HepG2 (cell line): ENCODE data around the gene MGAT5. TPM values are rescaled to one million over a fixed set of nuclear protein-coding genes. Genes with fewer than 3 reads are reported as not detected.
A peak's percentile ranks its signal among the peaks of the same experiment; 100 is the strongest.

Experiments used
- ATAC-seq: fragments of 200-7000 bp; cut with Tn5 transposase; 3 replicates; pipeline ENCODE4 v1.9.1; 2020; ENCODE audit warnings: mild to moderate bottlenecking, moderate library complexity
- BruUV-seq: library from RNA; stranded (reverse); fragments of 400-500 nt; replicated peaks from 2 replicates; lab custom pipeline; 2021; lab: Mats Ljungman, UMichigan
- CTCF ChIA-PET: fragments of 300-600 bp; formaldehyde crosslinking; extraction: SDS; loops from one replicate; lab custom pipeline; 2021; ENCODE audit warnings: low total read pairs, inconsistent platforms, low intra/inter-chr PET ratio; lab: Yijun Ruan, JAX
- POLR2A ChIA-PET: fragments of 350-600 bp; sonication (Branson Sonifier 250); formaldehyde crosslinking; loops from one replicate; lab custom pipeline; 2020; ENCODE audit warnings: antibody characterized with exemption, inconsistent platforms; lab: Yijun Ruan, JAX
- DNase-seq: peaks from one replicate; pipeline ENCODE4 v3.0.0-alpha.2; 2015; ENCODE audit warnings: low spot score
- FAIRE-seq: peaks from 3 replicates; lab custom pipeline; 2011; peaks lifted over from hg19 to GRCh38; lab: Jason Lieb, UNC
- H2AFZ ChIP-seq: one replicate; pipeline ENCODE4 v1.6.1; 2011; ENCODE audit warnings: low read length, inconsistent platforms
- H3K27ac ChIP-seq: fragments of 300-600 bp; 3 replicates; pipeline ENCODE4 v1.8.0; 2011; ENCODE audit warnings: mixed run types, mild to moderate bottlenecking, mixed read lengths, low read length, inconsistent platforms; ENCODE audit not compliant: insufficient read depth; ENCODE audit errors: extremely low read length
- H3K27me3 ChIP-seq, 2 experiments: fragments of 200-600 bp in 1 of 2; 2 replicates in 1 of 2; 3 replicates in 1 of 2; pipeline versions ENCODE4 v1.6.0 to v1.8.0; 2011; ENCODE audit warnings: low read length in 2 of 2, mild to moderate bottlenecking in 2 of 2, moderate library complexity in 2 of 2, inconsistent platforms in 1 of 2; ENCODE audit not compliant: insufficient read depth in 2 of 2, control insufficient read depth in 1 of 2
- H3K36me3 ChIP-seq, 2 experiments: fragments of 200-600 bp in 1 of 2; replicated peaks in 1 of 2; 2 replicates in 1 of 2; 3 replicates in 1 of 2; pipeline versions ENCODE4 v1.5.1 to v1.8.0; 2011; ENCODE audit warnings: low read length in 2 of 2, inconsistent platforms in 1 of 2; ENCODE audit not compliant: insufficient read depth in 2 of 2, control insufficient read depth in 1 of 2
- H3K4me1 ChIP-seq: 2 replicates; pipeline ENCODE4 v1.5.1; 2012; ENCODE audit warnings: low read length, inconsistent platforms; ENCODE audit not compliant: insufficient read depth
- H3K4me2 ChIP-seq: 2 replicates; pipeline ENCODE4 v1.6.0; 2011; ENCODE audit warnings: low read depth, low read length, inconsistent platforms
- H3K4me3 ChIP-seq, 3 experiments: fragments of 200-600 bp in 1 of 3; sonication (generic), shearing (Covaris generic) in 1 of 3; replicated peaks in 1 of 3; 2 replicates each; pipeline ENCODE4 v1.5.1; 2011 to 2016; ENCODE audit warnings: low read length in 3 of 3, inconsistent platforms in 2 of 3, low read depth in 2 of 3, mild to moderate bottlenecking in 2 of 3, control low read depth in 1 of 3, mixed read lengths in 1 of 3; ENCODE audit not compliant: insufficient read depth in 1 of 3
- H3K79me2 ChIP-seq: one replicate; pipeline ENCODE4 v1.6.1; 2011; ENCODE audit warnings: low read length, inconsistent platforms; ENCODE audit not compliant: insufficient read depth
- H3K9ac ChIP-seq: 2 replicates; pipeline ENCODE4 v1.6.0; 2011; ENCODE audit warnings: mild to moderate bottlenecking, low read depth, low read length, inconsistent platforms; ENCODE audit not compliant: insufficient read depth
- H3K9me3 ChIP-seq: 2 replicates; pipeline ENCODE4 v1.5.1; 2012; ENCODE audit warnings: mild to moderate bottlenecking, low read length
- H4K20me1 ChIP-seq: 2 replicates; pipeline ENCODE4 v1.6.0; 2011; ENCODE audit warnings: inconsistent platforms, mild to moderate bottlenecking, low read length, moderate library complexity; ENCODE audit not compliant: insufficient read depth
- AGO1 ChIP-seq: fragments of 200-400 bp; formaldehyde crosslinking; IDR thresholded peaks from 2 replicates; pipeline ENCODE4 v1.6.1; 2017; ENCODE audit warnings: mild to moderate bottlenecking, low read depth, low read length, moderate library complexity; ENCODE audit not compliant: poor library complexity, severe bottlenecking
- GZF1 ChIP-seq: sonication (generic); formaldehyde crosslinking; IDR thresholded peaks from 2 replicates; pipeline ENCODE4 v1.5.1; 2020; ENCODE audit warnings: mild to moderate bottlenecking, missing genetic modification reagents
- HIC2 ChIP-seq: sonication (generic); formaldehyde crosslinking; IDR thresholded peaks from 2 replicates; pipeline ENCODE4 v1.9.0; 2022; ENCODE audit warnings: low read depth, missing genetic modification reagents
- MXD3 ChIP-seq: IDR thresholded peaks from 2 replicates; pipeline ENCODE4 v1.6.1; 2016; ENCODE audit warnings: mild to moderate bottlenecking, missing biosample characterization, missing genetic modification reagents
- NCOA2 ChIP-seq: sonication (generic); formaldehyde crosslinking; IDR thresholded peaks from 2 replicates; pipeline ENCODE4 v1.8.0; 2022; ENCODE audit warnings: inconsistent platforms
- RBFOX2 ChIP-seq: fragments of 200-400 bp; formaldehyde crosslinking; IDR thresholded peaks from 2 replicates; pipeline ENCODE4 v1.6.1; 2017; ENCODE audit warnings: low read depth, mild to moderate bottlenecking, low read length
- REPIN1 ChIP-seq: sonication (generic); formaldehyde crosslinking; IDR thresholded peaks from 2 replicates; pipeline ENCODE4 v1.8.0; 2022; ENCODE audit warnings: missing genetic modification reagents, low read depth, mild to moderate bottlenecking, borderline replicate concordance
- SMC3 ChIP-seq: IDR thresholded peaks from 2 replicates; pipeline ENCODE4 v1.6.1; 2011; ENCODE audit warnings: low read length, improper control_type of control experiment
- SYNCRIP ChIP-seq: fragments of 200-400 bp; formaldehyde crosslinking; IDR thresholded peaks from 2 replicates; pipeline ENCODE4 v1.6.1; 2018; ENCODE audit warnings: mild to moderate bottlenecking, low read depth, low read length; ENCODE audit not compliant: insufficient read depth
- U2AF1 ChIP-seq: fragments of 200-400 bp; formaldehyde crosslinking; optimal IDR thresholded peaks from 2 replicates; pipeline ENCODE3; 2017; ENCODE audit warnings: mild to moderate bottlenecking, low read depth, low read length
- U2AF2 ChIP-seq: fragments of 200-400 bp; formaldehyde crosslinking; IDR thresholded peaks from 2 replicates; pipeline ENCODE4 v1.6.1; 2017; ENCODE audit warnings: low read depth, mild to moderate bottlenecking, low read length
- UBTF ChIP-seq: sonication (generic); formaldehyde crosslinking; IDR thresholded peaks from 2 replicates; pipeline ENCODE4 v1.4.0; 2020; ENCODE audit warnings: mild to moderate bottlenecking, missing genetic modification reagents
- XBP1 ChIP-seq: sonication (generic); formaldehyde crosslinking; IDR thresholded peaks from 2 replicates; pipeline ENCODE4 v1.5.0; 2020; ENCODE audit warnings: missing genetic modification reagents
- ZKSCAN5 ChIP-seq: sonication (generic); formaldehyde crosslinking; IDR thresholded peaks from 2 replicates; pipeline ENCODE4 v1.5.1; 2020; ENCODE audit warnings: mild to moderate bottlenecking, missing genetic modification reagents
- ZNF207 ChIP-seq: fragments of 450-650 bp; IDR thresholded peaks from 2 replicates; pipeline ENCODE4 v1.6.1; 2016; ENCODE audit warnings: antibody characterized with exemption, borderline replicate concordance
- ZNF589 ChIP-seq: sonication (generic); formaldehyde crosslinking; conservative IDR thresholded peaks from 2 replicates; pipeline ENCODE4 v1.8.0; 2022; ENCODE audit warnings: mild to moderate bottlenecking, moderate library complexity, missing genetic modification reagents
- ZSCAN29 ChIP-seq: sonication (generic); formaldehyde crosslinking; conservative IDR thresholded peaks from 2 replicates; pipeline ENCODE4 v1.4.0; 2020; ENCODE audit warnings: mild to moderate bottlenecking, missing genetic modification reagents
- WGBS: methylation state at CpG from one replicate; pipeline ENCODE4 v1.1.6; 2017; ENCODE audit warnings: low lambda C conversion rate; 5-methylcytosine and 5-hydroxymethylcytosine counted together
- in situ Hi-C: cut with HindIII; loops from 2 replicates; pipeline ENCODE4 v1.10.0; 2017; ENCODE audit warnings: low pct_unique_long_range_greater_than_20kb; ENCODE audit not compliant: extremely low pct_ligation_motif_present
- intact Hi-C: fragments of 100-400 bp; cut with micrococcal nuclease; formaldehyde crosslinking; loops from one replicate; pipeline ENCODE4 v1.10.0; 2022; ENCODE audit not compliant: unreplicated experiment
- polyA plus RNA-seq, 8 experiments: library from polyadenylated mRNA; depleted of rRNA in 3 of 8; stranded (reverse) in 7 of 8; unstranded in 1 of 8; fragments of >200 nt; fragmentation: Illumina TruSeq in 4 of 8; extraction: Trizol in 4 of 8; gene quantifications; 2 replicates each; pipeline versions ENCODE4 v1.2.1 to v1.2.3, GENCODE V29; 2011 to 2016; ENCODE audit warnings: low read depth in 4 of 8, missing spikeins in 1 of 8, mixed read lengths in 1 of 8; ENCODE audit not compliant: insufficient read depth in 1 of 8
- total RNA-seq, 5 experiments: library from RNA; depleted of rRNA; stranded (reverse); fragments of >200 nt; fragmentation: Illumina TruSeq; extraction: Trizol; gene quantifications; 2 replicates each; pipeline ENCODE4 v1.2.3, GENCODE V29; 2016; ENCODE audit warnings: low read depth in 1 of 5

Gene MGAT5
- total and polyA plus RNA-seq, 2 of the 13 experiments (the other 11 are each of a cell fraction or from before 2014, with no cell fraction given), result 33.1 to 60.2 TPM

DNA sequence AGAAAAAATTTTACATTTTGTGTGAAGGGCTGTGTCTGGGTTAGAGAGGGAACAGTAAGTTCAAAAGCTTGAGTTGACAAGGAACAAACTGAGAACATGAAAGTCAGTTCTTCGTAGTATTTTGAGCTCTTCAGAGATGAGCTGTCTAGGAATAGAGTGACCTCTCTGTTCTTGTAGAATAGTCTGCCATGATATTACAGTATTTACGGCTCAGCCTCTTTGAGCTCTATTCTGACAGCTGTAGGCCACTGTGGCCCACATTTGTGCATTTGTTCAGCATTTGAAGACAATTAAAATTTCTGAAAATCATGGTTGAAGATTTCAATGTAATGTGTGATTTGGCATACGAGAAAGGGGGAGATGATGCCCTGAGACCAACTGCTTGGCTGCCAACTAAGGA lies 172.8 kb downstream of the MGAT5 start:
- H3K27ac ChIP-seq, result no peak overlapping the region
- TF ChIP-seq U2AF2 (no peak), RBFOX2 (0 out of 2 replicates have a peak, but pooled peaks have one; percentile 27), MXD3 (CRISPR knock-in tag) (no peak), UBTF (CRISPR knock-in tag) (no peak), SMC3 (no peak), HIC2 (no peak), U2AF1 (no peak), SYNCRIP (no peak), ZKSCAN5 (CRISPR knock-in tag) (no peak), ZSCAN29 (CRISPR knock-in tag) (no peak), AGO1 (no peak), ZNF589 (no peak), GZF1 (CRISPR knock-in tag) (peak; percentile 97), NCOA2 (CRISPR knock-in tag) (no peak), XBP1 (CRISPR knock-in tag) (no peak), ZNF207 (no peak), REPIN1 (no peak)
- POLR2A ChIA-PET, result interaction anchor here (1.1 to 2.5 kb wide), 3 partner anchors 8 to 24 kb away, joined by 3 to 18 read pairs (median 4); no protein-coding TSS in a partner anchor
- no TSS peak for BruUV-seq
- H3K36me3 ChIP-seq, result peaks cover 58 to 99% of the 10 kb centered on the region in 2 experiments
- CTCF ChIA-PET, result no interaction called here
- H2AFZ ChIP-seq, result no peak overlapping the region
- peaks cover 25% of the 10 kb centered on the region for H3K4me1 ChIP-seq
- in situ Hi-C loops, result no loop called here
- peaks cover 63% of the 10 kb centered on the region for H3K79me2 ChIP-seq
- no peaks in the 10 kb centered on the region for H4K20me1 ChIP-seq
- ATAC-seq (no peak), FAIRE-seq (no peak), DNase-seq (no peak)
- no peak overlapping the region for H3K4me2 ChIP-seq
- no peaks in the 10 kb centered on the region for H3K9me3 ChIP-seq
- no peak overlapping the region for H3K4me3 ChIP-seq
- no peaks in the 10 kb centered on the region for H3K27me3 ChIP-seq
- intact Hi-C loops, result no loop called here
- WGBS, result 94% methylated on average over 3 of the region's 3 CpGs
- no peak overlapping the region for H3K9ac ChIP-seq
